HUES64 (cell line): ENCODE measurements around the gene RAD23B.

Experiments
- H3K27ac ChIP-seq: 2 replicates; pipeline ENCODE4 v1.7.0; 2013; ENCODE audit warnings: low read depth, low read length, inconsistent platforms
- H3K27me3 ChIP-seq: 2 replicates; pipeline ENCODE4 v1.6.1; 2013; ENCODE audit warnings: mild to moderate bottlenecking, low read length; ENCODE audit not compliant: insufficient read depth
- H3K36me3 ChIP-seq: 2 replicates; pipeline ENCODE4 v1.6.1; 2013; ENCODE audit warnings: mild to moderate bottlenecking, low read length; ENCODE audit not compliant: insufficient read depth
- H3K4me1 ChIP-seq: 2 replicates; pipeline ENCODE4 v1.6.1; 2013; ENCODE audit warnings: mild to moderate bottlenecking, low read length, moderate library complexity; ENCODE audit not compliant: insufficient read depth
- H3K4me3 ChIP-seq: 2 replicates; pipeline ENCODE4 v1.5.1; 2013; ENCODE audit warnings: mild to moderate bottlenecking, low read length, moderate library complexity
- H3K9ac ChIP-seq: 2 replicates; pipeline ENCODE4 v1.6.1; 2013; ENCODE audit warnings: mild to moderate bottlenecking, low read depth, low read length
- H3K9me3 ChIP-seq: 2 replicates; pipeline ENCODE4 v1.6.1; 2013; ENCODE audit warnings: low read depth, low read length; ENCODE audit not compliant: insufficient read depth
- WGBS: fragments of 150-250, 120-280 bp; methylation state at CpG from one replicate; pipeline ENCODE4 v1.1.7; 2013; ENCODE audit warnings: missing lambda C conversion rate; 5-methylcytosine and 5-hydroxymethylcytosine counted together

RAD23B gene

GRCh38 chr9:107322643-107323042, 39.6 kb downstream of the RAD23B start:
- Histone ChIP-seq H3K9ac (no peak overlapping the region), H3K4me1 (peaks cover 4% of the 10 kb centered on the region; the same call in 1 of the 2 replicates), H3K36me3 (peaks cover 94% of the 10 kb centered on the region), H3K4me3 (no peak overlapping the region), H3K27me3 (no peaks in the 10 kb centered on the region), H3K27ac (no peak overlapping the region), H3K9me3 (no peaks in the 10 kb centered on the region)
- WGBS = 87% methylated on average over 2 of the region's 5 CpGs

- H3K9me3 ChIP-seq = no peaks in the 10 kb centered on the region
- H3K27me3 ChIP-seq = no peaks in the 10 kb centered on the region
- H3K36me3 ChIP-seq = peaks cover 94% of the 10 kb centered on the region
- H3K27ac ChIP-seq = no peak overlapping the region
- H3K4me1 ChIP-seq = peaks cover 4% of the 10 kb centered on the region; the same call in 1 of the 2 replicates
- H3K4me3 ChIP-seq = no peak overlapping the region
- H3K9ac ChIP-seq = no peak overlapping the region
- WGBS = 96% methylated on average over 3 of the region's 4 CpGs
These were observed 40.9 kb downstream of the RAD23B start for GRCh38 chr9:107323836-107324585.

GRCh38 chr9:107325842-107326241, 42.8 kb downstream of the RAD23B start:
- Histone ChIP-seq H3K27me3 (no peaks in the 10 kb centered on the region), H3K9ac (no peak overlapping the region), H3K27ac (no peak overlapping the region), H3K4me3 (no peak overlapping the region), H3K9me3 (no peaks in the 10 kb centered on the region), H3K36me3 (peaks cover 94% of the 10 kb centered on the region), H3K4me1 (peaks cover 4% of the 10 kb centered on the region; the same call in 1 of the 2 replicates)
- 100% methylated on average over 1 of the region's 1 CpG for WGBS

GRCh38 chr9:107328510-107328909, 45.4 kb downstream of the RAD23B start:
- Histone ChIP-seq H3K36me3 (peaks cover 94% of the 10 kb centered on the region), H3K9me3 (no peaks in the 10 kb centered on the region), H3K4me3 (no peak overlapping the region), H3K9ac (no peak overlapping the region), H3K27me3 (no peaks in the 10 kb centered on the region), H3K27ac (no peak overlapping the region), H3K4me1 (no peaks in the 10 kb centered on the region)
- 98% methylated on average over 7 of the region's 7 CpGs for WGBS

- H3K36me3 ChIP-seq = peaks cover 89% of the 10 kb centered on the region
These were observed 47.3 kb downstream of the RAD23B start for GRCh38 chr9:107330420-107330819.

GRCh38 chr9:107332883-107333282, 49.8 kb downstream of the RAD23B start:
- Histone ChIP-seq H3K9ac (no peak overlapping the region), H3K4me1 (no peaks in the 10 kb centered on the region), H3K9me3 (no peaks in the 10 kb centered on the region), H3K36me3 (peaks cover 72% of the 10 kb centered on the region), H3K4me3 (no peak overlapping the region), H3K27ac (no peak overlapping the region), H3K27me3 (no peaks in the 10 kb centered on the region)
- WGBS = 93% methylated on average over 2 of the region's 2 CpGs

More at GRCh38 chr9:107330420-107330819, 47.3 kb downstream of the RAD23B start:
- Histone ChIP-seq H3K4me3 (no peak overlapping the region), H3K4me1 (no peaks in the 10 kb centered on the region), H3K9ac (no peak overlapping the region), H3K27ac (no peak overlapping the region), H3K9me3 (no peaks in the 10 kb centered on the region), H3K27me3 (no peaks in the 10 kb centered on the region)
- WGBS = 89% methylated on average over 2 of the region's 2 CpGs

- Histone ChIP-seq H3K4me1 (no peaks in the 10 kb centered on the region), H3K4me3 (no peak overlapping the region), H3K9me3 (no peaks in the 10 kb centered on the region), H3K27me3 (no peaks in the 10 kb centered on the region), H3K27ac (no peak overlapping the region), H3K36me3 (peaks cover 70% of the 10 kb centered on the region), H3K9ac (no peak overlapping the region)
- 95% methylated on average over 2 of the region's 2 CpGs for WGBS
These were observed 50.3 kb downstream of the RAD23B start for GRCh38 chr9:107333363-107333762.

GRCh38 chr9:107334103-107334776, 51.2 kb downstream of the RAD23B start:
- WGBS = 98% methylated on average over 4 of the region's 4 CpGs

GRCh38 chr9:107335331-107335730, 52.3 kb downstream of the RAD23B start:
- 96% methylated on average over 2 of the region's 3 CpGs for WGBS
- H3K27ac ChIP-seq = no peak overlapping the region

More at GRCh38 chr9:107334103-107334776, 51.2 kb downstream of the RAD23B start:
- H3K27ac ChIP-seq = no peak overlapping the region
- H3K27me3 ChIP-seq = no peaks in the 10 kb centered on the region
- no peak overlapping the region for H3K4me3 ChIP-seq
- H3K9ac ChIP-seq = no peak overlapping the region
- peaks cover 69% of the 10 kb centered on the region for H3K36me3 ChIP-seq
- H3K9me3 ChIP-seq = no peaks in the 10 kb centered on the region
- H3K4me1 ChIP-seq = no peaks in the 10 kb centered on the region

GRCh38 chr9:107336718-107337360, 53.8 kb downstream of the RAD23B start:
- Histone ChIP-seq H3K27me3 (no peaks in the 10 kb centered on the region), H3K36me3 (peaks cover 43% of the 10 kb centered on the region), H3K4me1 (no peaks in the 10 kb centered on the region), H3K27ac (no peak overlapping the region), H3K9me3 (no peaks in the 10 kb centered on the region), H3K9ac (no peak overlapping the region), H3K4me3 (no peak overlapping the region)
- WGBS = 94% methylated on average over 6 of the region's 6 CpGs

More at GRCh38 chr9:107335331-107335730, 52.3 kb downstream of the RAD23B start:
- H3K4me1 ChIP-seq = no peaks in the 10 kb centered on the region
- no peaks in the 10 kb centered on the region for H3K9me3 ChIP-seq
- no peaks in the 10 kb centered on the region for H3K27me3 ChIP-seq
- no peak overlapping the region for H3K9ac ChIP-seq
- H3K36me3 ChIP-seq = peaks cover 58% of the 10 kb centered on the region
- no peak overlapping the region for H3K4me3 ChIP-seq
